IMR-90 (cell line): ENCODE results near the gene SPATA2. TPM values are rescaled to one million over a fixed set of nuclear protein-coding genes. Genes with fewer than 3 reads are reported as not detected.

Experiments
- ATAC-seq: fragments of 200-7000 bp; cut with Tn5 transposase; 2 replicates; pipeline ENCODE4 v1.9.1; 2020; ENCODE audit warnings: low read depth, mild to moderate bottlenecking, moderate library complexity
- BruUV-seq: library from RNA; stranded (reverse); fragments of 400-500 nt; replicated peaks from 2 replicates; lab custom pipeline; 2021; lab: Mats Ljungman, UMichigan
- CTCF ChIA-PET: fragments of 300-600 bp; formaldehyde crosslinking; extraction: SDS; loops from one replicate; lab custom pipeline; 2021; ENCODE audit warnings: antibody characterized with exemption; lab: Yijun Ruan, JAX
- POLR2A ChIA-PET: fragments of 300-600 bp; sonication (Branson Sonifier 250); formaldehyde crosslinking; loops from one replicate; lab custom pipeline; 2022; ENCODE audit warnings: antibody characterized with exemption; ENCODE audit not compliant: unreplicated experiment; lab: Charles Lee
- DNase-seq: peaks from one replicate; pipeline ENCODE4 v3.0.0; 2013
- H2AFZ ChIP-seq: replicated peaks from 2 replicates; pipeline ENCODE3; 2013; ENCODE audit warnings: low read length, mild to moderate bottlenecking; ENCODE audit not compliant: poor library complexity
- H2AK5ac ChIP-seq: 2 replicates; pipeline ENCODE4 v1.6.1; 2013; ENCODE audit warnings: low read depth, low read length, inconsistent platforms
- H2AK9ac ChIP-seq: replicated peaks from 2 replicates; pipeline ENCODE3; 2013; ENCODE audit warnings: mild to moderate bottlenecking, low read depth, low read length, moderate library complexity; ENCODE audit not compliant: poor library complexity
- H2BK120ac ChIP-seq: 2 replicates; pipeline ENCODE4 v1.6.1; 2013; ENCODE audit warnings: low read depth, low read length, inconsistent platforms
- H2BK15ac ChIP-seq: 3 replicates; pipeline ENCODE4 v1.6.1; 2013; ENCODE audit warnings: low read depth, low read length, inconsistent platforms
- H2BK20ac ChIP-seq: 2 replicates; pipeline ENCODE4 v1.6.1; 2013; ENCODE audit warnings: low read depth, mild to moderate bottlenecking, inconsistent platforms, low read length, moderate library complexity
- H2BK5ac ChIP-seq: 2 replicates; pipeline ENCODE4 v1.6.1; 2013; ENCODE audit warnings: mild to moderate bottlenecking, low read depth, low read length, inconsistent platforms; ENCODE audit not compliant: poor library complexity, severe bottlenecking
- H3K14ac ChIP-seq: replicated peaks from 2 replicates; pipeline ENCODE4 v1.6.1; 2013; ENCODE audit warnings: low read depth, low read length, inconsistent platforms
- H3K18ac ChIP-seq: 2 replicates; pipeline ENCODE4 v1.6.1; 2013; ENCODE audit warnings: low read depth, low read length, control low read depth
- H3K23ac ChIP-seq: 2 replicates; pipeline ENCODE4 v1.6.1; 2013; ENCODE audit warnings: low read depth, low read length, inconsistent platforms
- H3K27ac ChIP-seq: 2 replicates; pipeline ENCODE4 v1.5.1; 2013; ENCODE audit warnings: mild to moderate bottlenecking, control low read depth, low read length; ENCODE audit not compliant: insufficient read depth
- H3K27me3 ChIP-seq: 2 replicates; pipeline ENCODE4 v1.6.1; 2013; ENCODE audit warnings: low read length; ENCODE audit not compliant: control insufficient read depth, insufficient read depth
- H3K36me3 ChIP-seq: 2 replicates; pipeline ENCODE4 v1.6.1; 2013; ENCODE audit warnings: low read length, mixed read lengths; ENCODE audit not compliant: control insufficient read depth, insufficient read depth
- H3K4ac ChIP-seq: 2 replicates; pipeline ENCODE4 v1.6.1; 2013; ENCODE audit warnings: low read depth, low read length, inconsistent platforms
- H3K4me1 ChIP-seq: 2 replicates; pipeline ENCODE4 v1.6.1; 2013; ENCODE audit warnings: low read length, mixed read lengths; ENCODE audit not compliant: control insufficient read depth, insufficient read depth
- H3K4me2 ChIP-seq: 2 replicates; pipeline ENCODE4 v1.6.1; 2013; ENCODE audit warnings: low read depth, mild to moderate bottlenecking, control low read depth, low read length, moderate library complexity
- H3K4me3 ChIP-seq: 2 replicates; pipeline ENCODE4 v1.5.1; 2013; ENCODE audit warnings: low read depth, mild to moderate bottlenecking, control low read depth, low read length, moderate library complexity; ENCODE audit not compliant: insufficient read depth
- H3K56ac ChIP-seq: 2 replicates; pipeline ENCODE4 v1.6.1; 2013; ENCODE audit warnings: low read length, inconsistent platforms; ENCODE audit not compliant: insufficient read depth; ENCODE audit errors: extremely low read depth
- H3K79me1 ChIP-seq, 2 experiments: 2 replicates each; pipeline ENCODE4 v1.6.1; 2013; ENCODE audit warnings: low read length in 2 of 2, inconsistent platforms in 1 of 2, low read depth in 1 of 2
- H3K9ac ChIP-seq: 2 replicates; pipeline ENCODE4 v1.6.1; 2013; ENCODE audit warnings: low read depth, low read length, control low read depth
- H3K9me1 ChIP-seq: 2 replicates; pipeline ENCODE4 v1.6.1; 2013; ENCODE audit warnings: low read length, inconsistent platforms; ENCODE audit not compliant: insufficient read depth
- H3K9me3 ChIP-seq: 2 replicates; pipeline ENCODE4 v1.6.1; 2013; ENCODE audit warnings: low read length; ENCODE audit not compliant: control insufficient read depth, insufficient read depth
- H4K20me1 ChIP-seq: 2 replicates; pipeline ENCODE4 v1.6.1; 2013; ENCODE audit warnings: low read length, inconsistent platforms; ENCODE audit not compliant: insufficient read depth
- H4K5ac ChIP-seq: 2 replicates; pipeline ENCODE4 v1.6.1; 2013; ENCODE audit warnings: mild to moderate bottlenecking, low read depth, low read length, control low read depth
- H4K8ac ChIP-seq, 2 experiments: 2 replicates each; pipeline ENCODE4 v1.6.1; 2013; ENCODE audit warnings: low read depth in 2 of 2, low read length in 2 of 2, control low read depth in 1 of 2, inconsistent platforms in 1 of 2
- H4K91ac ChIP-seq: 2 replicates; pipeline ENCODE4 v1.6.1; 2013; ENCODE audit warnings: low read depth, low read length, inconsistent platforms; ENCODE audit not compliant: insufficient read depth
- BHLHE40 ChIP-seq: fragments of 150-350 bp; IDR thresholded peaks from 2 replicates; pipeline ENCODE4 v1.6.1; 2016; ENCODE audit warnings: mild to moderate bottlenecking, low read depth, low read length
- CEBPB ChIP-seq: IDR thresholded peaks from 2 replicates; pipeline ENCODE4 v1.6.1; 2012; ENCODE audit warnings: low read depth, low read length, improper control_type of control experiment
- ELK1 ChIP-seq: fragments of 150-350 bp; IDR thresholded peaks from 2 replicates; pipeline ENCODE4 v1.6.1; 2016; ENCODE audit warnings: low read depth, mild to moderate bottlenecking, low read length, moderate library complexity, borderline replicate concordance
- FOS ChIP-seq: fragments of 150-350 bp; IDR thresholded peaks from 2 replicates; pipeline ENCODE4 v1.6.1; 2016; ENCODE audit warnings: low read depth, low read length
- MAFK ChIP-seq: IDR thresholded peaks from 2 replicates; pipeline ENCODE4 v1.6.1; 2012; ENCODE audit warnings: low read depth, low read length, improper control_type of control experiment
- POLR2A ChIP-seq: IDR thresholded peaks from 2 replicates; pipeline ENCODE4 v1.6.1; 2012; ENCODE audit warnings: mild to moderate bottlenecking, low read depth, low read length
- RCOR1 ChIP-seq: IDR thresholded peaks from 2 replicates; pipeline ENCODE4 v1.6.1; 2012; ENCODE audit warnings: mild to moderate bottlenecking, low read length, improper control_type of control experiment; ENCODE audit not compliant: insufficient replicate concordance
- WGBS, 2 experiments: methylation state at CpG; one replicate each; pipeline versions ENCODE4 v1.1.5 to v1.1.7; 2013; ENCODE audit warnings: missing lambda C conversion rate in 2 of 2; ENCODE audit not compliant: insufficient read length in 1 of 2; ENCODE audit errors: extremely low coverage in 2 of 2; 5-methylcytosine and 5-hydroxymethylcytosine counted together
- dilution Hi-C: fragments of 300-500 bp; cut with HindIII; formaldehyde crosslinking; loops from one replicate; pipeline ENCODE4 v1.14.3; 2018; ENCODE audit warnings: low sequenced_read_pairs; ENCODE audit not compliant: unreplicated experiment
- in situ Hi-C: fragments of 300-500 bp; cut with MboI; formaldehyde crosslinking; loops from 3 replicates; pipeline ENCODE4 v1.14.3; 2019; ENCODE audit warnings: low sequenced_read_pairs, inconsistent platforms, mixed read lengths
- intact Hi-C: fragments of 100-400 bp; cut with micrococcal nuclease; formaldehyde crosslinking; loops from 2 replicates; pipeline ENCODE4 v1.10.0; 2022
- polyA plus RNA-seq, 3 experiments: library from polyadenylated mRNA; depleted of rRNA; stranded (reverse); fragments of >200 nt; gene quantifications; 2 replicates each; pipeline ENCODE4 v1.2.3, GENCODE V29; 2012; ENCODE audit warnings: low replicate concordance in 1 of 3
- total RNA-seq: library from RNA; depleted of rRNA; stranded (reverse); fragments of >200 nt; gene quantifications from 2 replicates; pipeline ENCODE4 v1.2.3, GENCODE V29; 2012
- TF ChIP-seq, protein P1 (sequence below): conservative IDR thresholded peaks from 2 replicates; pipeline ENCODE4 v1.5.1; 2012; ENCODE audit warnings: mild to moderate bottlenecking, low read depth, low read length, improper control_type of control experiment

The SPATA2 gene
- total and polyA plus RNA-seq, 2 of the 4 experiments (the other 2 are of a cell fraction): 1.3 to 4.5 TPM

- ChIA-PET CTCF (interaction anchor here (1.3 kb wide), 2 partner anchors 27 to 41 kb away, joined by 3 read pairs; no protein-coding TSS in a partner anchor), POLR2A (no interaction called here)
- H3K27me3 ChIP-seq: no peaks in the 10 kb centered on the region
- H4K5ac ChIP-seq: no peak overlapping the region
- 95% methylated on average over 9 of the region's 30 CpGs; no CpG with 5 or more reads in 1 of the 2 experiments for WGBS, 2 experiments
- H4K91ac ChIP-seq: no peak overlapping the region
- peaks cover 34% of the 10 kb centered on the region for H3K36me3 ChIP-seq
- no peak overlapping the region for H2AFZ ChIP-seq
- H3K4ac ChIP-seq: no peak overlapping the region
- dilution Hi-C loops: no loop called here
- no peaks in the 10 kb centered on the region for H3K9me1 ChIP-seq
- H3K56ac ChIP-seq: no peak overlapping the region
- H3K9me3 ChIP-seq: no peaks in the 10 kb centered on the region
- H2BK5ac ChIP-seq: no peak overlapping the region
- H2BK120ac ChIP-seq: no peak overlapping the region
- BruUV-seq: no TSS peak
- ATAC-seq (no peak), DNase-seq (no peak)
- H2AK5ac ChIP-seq: no peak overlapping the region
- no peak overlapping the region for H3K4me3 ChIP-seq
- intact Hi-C loops: no loop called here
- TF ChIP-seq BHLHE40 (no peak), MAFK (no peak), POLR2A (no peak), ELK1 (no peak), FOS (no peak), RCOR1 (no peak), CEBPB (no peak)
- TF ChIP-seq, protein P1, sequence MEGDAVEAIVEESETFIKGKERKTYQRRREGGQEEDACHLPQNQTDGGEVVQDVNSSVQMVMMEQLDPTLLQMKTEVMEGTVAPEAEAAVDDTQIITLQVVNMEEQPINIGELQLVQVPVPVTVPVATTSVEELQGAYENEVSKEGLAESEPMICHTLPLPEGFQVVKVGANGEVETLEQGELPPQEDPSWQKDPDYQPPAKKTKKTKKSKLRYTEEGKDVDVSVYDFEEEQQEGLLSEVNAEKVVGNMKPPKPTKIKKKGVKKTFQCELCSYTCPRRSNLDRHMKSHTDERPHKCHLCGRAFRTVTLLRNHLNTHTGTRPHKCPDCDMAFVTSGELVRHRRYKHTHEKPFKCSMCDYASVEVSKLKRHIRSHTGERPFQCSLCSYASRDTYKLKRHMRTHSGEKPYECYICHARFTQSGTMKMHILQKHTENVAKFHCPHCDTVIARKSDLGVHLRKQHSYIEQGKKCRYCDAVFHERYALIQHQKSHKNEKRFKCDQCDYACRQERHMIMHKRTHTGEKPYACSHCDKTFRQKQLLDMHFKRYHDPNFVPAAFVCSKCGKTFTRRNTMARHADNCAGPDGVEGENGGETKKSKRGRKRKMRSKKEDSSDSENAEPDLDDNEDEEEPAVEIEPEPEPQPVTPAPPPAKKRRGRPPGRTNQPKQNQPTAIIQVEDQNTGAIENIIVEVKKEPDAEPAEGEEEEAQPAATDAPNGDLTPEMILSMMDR: no peak
- no peak overlapping the region for H2BK20ac ChIP-seq
- no peak overlapping the region for H3K14ac ChIP-seq
- H3K4me1 ChIP-seq: peaks cover 17% of the 10 kb centered on the region; the same call in 1 of the 2 replicates
- H4K20me1 ChIP-seq: 0 out of 2 replicates have a peak, but pooled peaks cover 9% of the 10 kb centered on the region
- in situ Hi-C loops: no loop called here
- no peak overlapping the region for H3K9ac ChIP-seq
- H3K27ac ChIP-seq: no peak overlapping the region
- no peak overlapping the region for H3K4me2 ChIP-seq
- H2AK9ac ChIP-seq: no peak overlapping the region
- peaks cover 0 to 4% of the 10 kb centered on the region in 2 experiments; a peak in 1 of 4 replicates for H3K79me1 ChIP-seq
- no peak overlapping the region for H3K18ac ChIP-seq
- no peak overlapping the region for H3K23ac ChIP-seq
- no peak overlapping the region for H2BK15ac ChIP-seq
- H4K8ac ChIP-seq: no peak overlapping the region
Observed at GRCh38 chr20:49886571-49887213, 28.6 kb downstream of the SPATA2 start.
